HG03103 (cell line): ENCODE measurements around the gene MCC.

ENCODE experiments used
- ATAC-seq: cut with Tn5 transposase; IDR thresholded peaks from one replicate; pipeline ENCODE4 v1.9.1; 2021; ENCODE audit warnings: low read depth; ENCODE audit not compliant: unreplicated experiment

Gene MCC

DNA sequence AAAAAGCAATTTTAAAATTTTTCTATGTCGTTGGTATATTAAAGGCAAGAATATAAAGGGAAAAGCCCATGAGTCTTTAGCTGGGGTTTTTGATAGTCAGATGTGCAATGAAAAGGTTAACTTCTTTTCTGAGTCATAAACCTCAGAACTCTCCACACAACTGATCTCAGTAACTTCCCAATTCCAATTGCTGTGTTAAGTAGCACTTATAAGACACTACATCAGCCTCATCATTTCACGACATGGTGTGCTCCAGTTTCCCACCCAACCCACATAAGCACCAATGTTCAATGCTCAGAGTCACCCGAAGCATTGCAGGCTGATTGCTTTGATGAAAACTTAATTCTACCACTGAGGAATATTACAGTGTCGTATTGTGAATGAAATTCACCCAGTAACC lies 209.3 kb downstream of the MCC start:
- no peak for ATAC-seq

DNA sequence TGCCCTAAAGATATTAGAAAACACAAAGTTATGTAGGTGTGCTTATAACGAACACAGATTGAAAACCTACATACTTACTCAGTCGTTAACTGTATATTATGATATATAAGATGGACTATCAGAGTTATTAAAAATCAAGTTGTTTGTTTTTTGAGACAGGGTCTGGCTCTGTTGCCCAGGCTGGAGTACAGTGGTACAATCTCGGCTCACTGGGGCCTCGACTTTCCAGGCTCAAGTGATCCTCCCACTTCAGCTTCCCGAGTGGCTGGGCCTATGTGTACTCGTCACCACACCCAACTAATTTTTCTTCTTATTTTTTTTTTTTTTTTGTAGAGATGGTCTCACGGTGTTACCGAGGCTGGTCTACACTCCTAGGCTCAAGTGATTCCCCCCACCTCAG lies 211.8 kb downstream of the MCC start:
- no peak for ATAC-seq

DNA sequence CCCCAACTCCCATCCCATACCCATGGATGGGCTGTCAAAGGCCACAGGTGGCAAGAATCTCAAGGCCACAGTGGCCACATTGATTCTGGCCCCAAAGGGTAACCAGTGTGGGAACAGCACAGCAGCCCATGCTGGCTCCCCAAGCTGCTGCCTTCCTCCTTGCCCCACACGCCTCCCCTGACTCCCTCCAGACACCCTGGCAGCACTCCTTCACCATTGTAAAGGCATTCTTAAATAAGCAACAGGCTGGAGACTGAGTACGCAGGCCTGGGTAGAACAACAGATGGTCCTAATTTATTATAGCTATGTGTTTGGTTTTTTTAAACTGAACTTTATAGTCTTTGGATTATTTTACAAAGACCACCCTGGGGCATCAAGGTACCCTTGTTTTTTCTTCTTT lies 212.3 kb downstream of the MCC start:
- no peak for ATAC-seq

DNA sequence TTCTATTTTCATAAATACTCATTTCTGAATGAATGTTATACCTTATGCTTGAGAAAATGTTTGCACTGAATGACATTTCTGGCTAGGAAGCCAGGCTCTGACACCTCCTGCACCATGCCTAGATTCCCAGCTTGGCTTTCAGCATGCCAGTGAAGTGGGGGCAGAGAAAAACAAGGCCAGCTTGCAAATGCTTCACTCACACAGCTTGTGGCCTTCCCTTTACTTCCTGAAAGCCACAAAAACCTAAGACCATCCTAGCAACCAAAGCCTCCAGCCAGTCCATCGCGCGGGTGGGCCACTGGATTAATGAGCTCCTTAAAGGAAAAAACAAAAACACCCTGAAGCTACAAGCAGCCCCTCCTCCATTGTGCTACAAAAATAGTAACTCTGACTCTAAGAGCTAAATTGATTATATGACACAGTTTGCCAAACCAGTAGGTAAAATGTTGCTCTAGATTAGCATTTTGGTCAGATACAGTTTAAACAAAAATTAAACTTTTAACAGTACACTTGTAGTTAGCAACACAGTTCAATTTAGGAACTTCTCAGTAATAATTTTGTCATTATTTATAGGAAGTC lies 213.3 kb downstream of the MCC start:
- no peak for ATAC-seq

DNA sequence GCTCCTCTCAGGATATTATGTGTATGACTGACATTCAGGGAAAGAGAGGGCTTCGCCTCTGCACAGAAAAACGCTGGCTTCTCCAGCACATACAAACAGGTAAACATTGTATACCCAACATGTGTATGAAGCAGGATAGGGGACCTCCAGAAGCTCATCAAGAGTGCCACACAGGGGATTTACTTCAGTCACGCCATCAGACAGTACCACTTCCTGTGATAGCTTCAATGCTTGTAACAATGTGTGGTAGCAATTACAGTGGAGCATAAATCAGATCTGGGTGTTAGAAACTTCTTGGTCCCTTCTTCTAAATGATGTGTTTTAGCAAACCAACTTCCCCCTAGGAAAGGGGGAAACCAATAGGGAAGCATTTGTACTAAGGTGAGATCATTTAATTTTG lies 214.3 kb downstream of the MCC start:
- ATAC-seq = no peak

DNA sequence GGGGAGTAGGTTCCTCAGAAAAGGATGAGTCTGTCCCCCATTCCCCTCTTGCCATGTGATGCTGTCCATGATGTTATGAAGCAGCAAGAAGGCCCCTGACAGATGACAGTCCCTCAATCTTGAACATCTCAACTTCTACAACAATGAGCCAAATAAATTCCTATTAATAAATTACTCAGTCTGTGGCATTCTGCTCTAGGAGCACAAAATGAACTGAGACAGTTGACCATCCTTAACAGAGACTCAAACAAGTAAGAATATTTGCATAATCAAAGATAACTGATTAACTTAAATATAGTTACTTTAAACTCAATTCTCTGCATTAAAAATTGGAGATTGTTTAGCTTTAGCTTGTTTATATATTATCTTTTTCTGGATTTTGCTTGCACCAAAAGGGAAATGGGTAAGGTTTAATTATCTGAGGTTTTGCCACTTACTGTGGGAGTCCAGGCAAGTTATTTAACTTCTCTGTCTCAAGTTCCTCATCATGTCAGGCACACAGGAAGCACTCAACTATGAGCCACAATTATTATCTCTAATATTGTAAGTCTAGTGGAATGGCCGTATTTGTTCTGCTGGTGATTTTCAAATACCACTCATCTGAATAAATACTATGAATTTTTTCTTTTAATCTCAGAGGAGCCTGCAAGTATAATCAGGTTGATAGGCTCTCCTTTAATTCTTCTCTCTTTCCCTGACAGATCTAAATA lies 216.4 kb downstream of the MCC start:
- ATAC-seq = no peak

DNA sequence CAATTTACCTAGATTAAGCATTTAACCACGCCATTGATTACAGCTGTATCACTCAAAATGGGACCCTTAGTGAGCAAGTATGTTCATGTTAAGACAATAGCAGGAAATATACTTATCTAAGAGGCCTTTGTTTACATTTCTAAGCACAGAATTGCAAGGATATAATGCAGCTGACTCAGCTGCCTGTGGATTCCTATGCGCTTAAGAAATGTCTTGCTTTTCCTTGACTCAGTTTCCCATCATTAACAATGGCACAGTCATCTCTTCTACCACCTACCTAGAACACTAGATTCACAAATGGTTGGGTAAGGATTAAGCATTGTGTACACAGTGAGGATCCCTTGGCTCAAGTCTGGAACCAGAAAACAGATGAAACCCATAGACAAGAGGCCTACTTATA lies 217.2 kb downstream of the MCC start:
- ATAC-seq = no peak

DNA sequence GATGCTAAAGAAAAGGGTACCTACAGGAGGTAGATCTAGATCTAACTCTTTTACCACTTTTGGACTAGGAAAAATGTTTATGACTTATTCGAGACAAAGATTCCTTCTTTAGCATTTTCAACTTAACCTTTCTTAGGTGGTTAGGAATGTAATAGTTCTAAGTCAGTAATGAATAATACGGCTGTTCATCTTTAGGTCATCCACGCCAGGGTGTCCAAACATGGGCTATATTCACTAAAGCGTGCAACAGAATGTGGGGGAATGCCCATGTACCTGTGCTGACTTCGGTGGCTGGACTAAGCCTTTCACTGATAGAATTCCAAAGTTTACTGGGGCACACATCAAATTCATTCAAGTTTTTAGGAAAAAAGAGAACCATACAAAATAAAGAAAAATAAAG lies 218.2 kb downstream of the MCC start:
- ATAC-seq = no peak

DNA sequence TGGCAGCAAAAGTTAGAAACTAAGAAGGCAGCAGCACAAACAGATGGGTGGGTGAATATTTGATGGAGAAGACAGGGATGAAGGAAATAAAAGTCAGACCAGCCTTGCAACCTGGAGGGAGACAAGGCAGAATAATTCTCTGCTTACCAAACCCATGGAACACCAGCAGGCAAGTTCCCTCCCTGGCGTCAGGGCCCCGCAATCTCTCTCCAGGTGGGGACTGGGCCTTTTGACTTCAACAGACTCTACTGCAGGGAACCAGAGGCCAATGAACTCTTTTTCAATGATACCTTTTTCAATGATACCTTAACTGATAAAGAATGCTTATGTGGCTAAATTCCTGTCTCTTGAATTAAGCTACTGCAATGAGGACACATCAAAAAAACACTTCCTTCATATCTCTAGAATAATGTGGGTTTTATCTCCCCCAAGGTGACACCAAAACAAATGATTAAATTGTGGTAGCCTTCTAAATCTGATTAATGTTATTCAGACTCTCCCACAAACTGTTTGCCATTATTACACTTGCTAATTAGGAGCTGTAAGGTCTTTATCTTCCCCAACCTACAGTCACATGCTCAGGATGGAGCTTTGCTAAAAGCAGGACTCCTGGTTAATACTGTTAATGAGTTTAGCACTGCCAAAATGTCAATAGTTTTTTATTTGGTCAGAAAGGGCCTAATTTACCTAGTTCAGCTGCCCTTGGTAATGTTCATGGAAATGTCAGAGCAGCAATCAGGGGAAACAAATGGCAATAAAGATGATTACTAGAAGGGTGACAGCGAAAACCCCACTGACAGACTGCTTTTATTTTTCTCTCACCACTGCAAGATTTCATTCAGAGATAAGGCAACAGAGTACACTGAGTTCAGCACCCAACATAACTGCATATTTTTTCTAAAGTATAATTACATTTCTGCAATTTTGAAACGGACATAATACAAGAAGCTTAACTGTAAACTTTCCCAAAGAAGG lies 218.9 kb downstream of the MCC start:
- no peak for ATAC-seq

DNA sequence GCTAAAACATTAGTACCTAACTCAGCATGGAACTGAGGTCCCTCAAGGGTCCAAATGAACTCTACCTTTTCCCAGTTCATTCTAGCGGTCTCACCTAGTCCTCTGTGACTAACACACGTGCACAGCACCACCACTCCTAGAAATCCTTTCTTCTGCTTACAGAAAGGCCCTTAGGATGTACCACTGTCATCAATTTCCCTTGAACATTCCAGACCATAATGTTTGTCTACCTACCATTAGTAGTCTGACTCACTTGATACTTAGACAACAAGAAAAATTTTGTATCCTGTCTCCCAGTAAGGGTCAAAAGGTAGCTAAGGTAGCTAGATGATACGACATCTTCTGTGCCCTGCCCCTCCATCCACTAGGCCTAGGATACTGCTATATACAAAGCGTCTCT lies 220.0 kb downstream of the MCC start:
- no peak for ATAC-seq

DNA sequence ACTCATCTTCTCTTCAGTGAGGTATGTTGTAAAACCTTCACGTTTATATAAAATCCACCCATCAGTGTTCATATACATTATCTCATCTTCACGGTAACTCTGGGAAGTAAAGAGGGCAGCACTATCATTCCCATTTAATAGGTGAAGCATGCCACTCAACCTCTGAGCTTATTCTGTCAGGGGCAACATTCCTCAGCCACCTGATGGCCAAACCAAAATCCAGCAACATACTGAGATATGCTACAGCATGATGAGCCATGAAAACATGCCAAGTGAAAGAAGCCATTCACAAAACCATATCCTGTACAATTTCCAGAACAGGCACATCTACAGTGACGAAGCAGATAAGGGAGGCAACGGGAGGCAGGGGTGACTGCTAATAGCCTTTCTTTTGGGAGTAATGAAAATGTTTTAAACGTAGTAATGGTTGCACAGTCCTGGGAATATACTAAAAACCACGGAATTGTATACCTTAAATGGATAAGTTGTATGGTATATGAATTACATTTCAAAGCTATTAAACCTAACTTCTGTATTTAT lies 220.8 kb downstream of the MCC start:
- ATAC-seq = no peak

DNA sequence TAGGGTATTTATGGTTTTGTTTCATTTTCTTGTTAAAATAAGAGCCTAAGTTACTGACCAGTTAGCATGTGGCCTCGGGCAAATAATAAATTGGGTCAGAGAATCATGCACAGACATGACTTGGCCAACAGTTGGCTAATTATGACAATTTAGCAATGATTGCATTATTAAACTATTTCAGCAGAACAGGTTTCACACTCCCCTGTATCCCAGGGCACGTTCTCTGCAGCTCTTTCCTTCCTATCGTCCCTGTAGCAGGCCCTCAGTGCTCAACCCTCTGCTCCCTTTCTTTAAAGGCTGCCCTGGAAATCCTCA lies 221.4 kb downstream of the MCC start:
- ATAC-seq = no peak

DNA sequence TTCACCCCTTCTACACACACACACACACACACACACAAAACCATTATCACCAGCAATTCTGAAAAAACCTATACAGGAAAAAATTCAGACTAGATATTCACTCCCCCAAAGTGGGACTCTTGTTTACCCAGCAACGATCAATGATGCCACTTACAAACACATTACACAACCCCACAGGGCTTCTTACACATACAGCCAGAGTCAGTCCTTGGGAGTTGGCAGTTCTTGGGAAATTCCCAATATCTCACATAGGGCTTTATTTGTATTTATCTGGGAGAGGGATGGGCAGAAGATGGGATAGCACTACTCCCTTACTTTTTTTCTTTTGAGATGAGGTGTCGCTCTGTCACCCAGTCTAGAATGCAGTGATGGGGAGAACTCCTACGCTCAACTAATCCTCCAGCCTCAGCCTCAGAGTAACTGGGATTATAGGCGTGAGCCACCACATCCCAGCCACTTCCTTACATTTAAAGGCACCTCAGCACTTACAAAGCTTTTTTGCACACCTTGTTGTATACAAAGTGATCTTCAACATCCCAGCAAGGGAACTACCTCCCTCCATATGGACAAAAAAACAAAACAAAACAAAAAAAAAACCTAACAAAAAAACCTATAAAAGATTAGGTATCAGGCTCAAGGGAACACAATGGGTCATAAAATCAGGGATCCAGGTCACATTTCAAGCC lies 221.9 kb downstream of the MCC start:
- no peak for ATAC-seq

DNA sequence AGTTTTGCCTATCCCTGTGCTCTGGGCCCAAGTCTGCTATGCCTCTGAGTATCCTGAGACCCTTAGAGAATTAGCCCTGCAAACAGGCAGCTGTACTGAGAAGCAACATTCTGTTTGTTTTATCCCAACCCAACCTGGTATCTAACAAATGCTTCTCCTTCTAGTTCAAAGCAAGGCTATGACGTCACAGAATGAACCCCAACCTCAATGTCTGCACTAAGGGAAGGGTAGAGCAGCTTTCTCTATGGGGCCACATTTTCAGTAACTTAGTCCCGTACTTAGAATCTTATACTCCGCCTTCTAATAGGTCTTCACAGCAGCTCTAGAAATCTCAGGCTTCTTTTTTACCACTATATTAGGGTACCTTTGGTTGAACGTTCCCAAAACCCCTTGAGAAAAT lies 223.1 kb downstream of the MCC start:
- ATAC-seq = no peak

DNA sequence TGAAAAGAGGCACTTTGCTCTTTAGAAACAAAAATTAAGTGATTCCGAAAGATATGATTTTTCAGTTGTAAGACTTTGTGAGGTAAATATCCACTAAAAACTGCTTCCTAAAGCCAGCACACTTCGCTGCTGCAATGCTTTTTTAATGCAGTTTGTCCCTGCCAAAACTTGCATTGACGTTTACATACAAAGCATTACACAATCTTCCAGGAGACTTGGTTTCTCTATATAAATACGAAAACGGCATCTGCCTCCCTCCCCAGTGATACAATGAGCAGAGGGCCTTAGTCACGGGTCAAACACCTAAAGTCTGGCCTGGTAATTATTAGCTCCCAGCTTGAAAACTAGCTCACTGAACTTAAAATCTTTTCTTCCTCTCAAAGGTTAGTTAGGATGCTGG lies 224.2 kb downstream of the MCC start:
- ATAC-seq = no peak

DNA sequence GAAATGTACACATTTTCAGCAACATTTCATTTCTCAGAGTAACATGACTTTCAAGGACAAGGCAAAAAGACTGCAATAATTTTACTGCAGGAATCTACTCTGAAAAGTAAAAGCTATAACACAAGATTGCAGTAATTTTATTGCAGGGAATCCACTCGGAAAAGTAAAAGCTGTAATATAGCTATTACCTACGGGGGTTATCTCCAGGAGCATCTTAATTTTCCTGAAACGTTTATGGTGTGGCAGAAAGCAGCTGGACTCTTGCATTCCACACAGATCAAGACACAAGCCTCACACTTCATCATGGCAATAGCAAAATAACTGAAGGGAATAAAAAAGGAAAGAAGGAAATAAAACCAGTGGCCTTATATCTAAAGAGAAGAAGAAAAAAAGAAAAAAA lies 224.7 kb downstream of the MCC start:
- ATAC-seq = no peak

DNA sequence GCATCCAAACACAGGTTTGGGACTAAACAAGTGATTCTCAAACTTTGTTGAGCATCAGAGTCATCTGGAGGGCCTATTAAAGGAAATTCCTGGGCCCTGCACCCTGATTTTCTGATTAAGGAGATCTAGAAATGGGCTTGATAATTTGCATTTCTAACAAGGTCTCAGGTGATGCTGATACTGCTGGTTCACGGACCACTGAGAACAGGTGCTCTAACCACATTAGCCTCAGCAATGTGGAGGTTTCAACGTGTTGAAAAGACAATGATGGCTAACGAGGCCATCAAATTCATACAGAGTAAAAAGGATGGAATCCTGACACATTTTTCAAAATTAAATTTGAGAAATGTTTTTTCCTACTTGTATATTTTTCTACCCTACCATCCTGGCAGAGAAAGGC lies 225.6 kb downstream of the MCC start:
- ATAC-seq = no peak

DNA sequence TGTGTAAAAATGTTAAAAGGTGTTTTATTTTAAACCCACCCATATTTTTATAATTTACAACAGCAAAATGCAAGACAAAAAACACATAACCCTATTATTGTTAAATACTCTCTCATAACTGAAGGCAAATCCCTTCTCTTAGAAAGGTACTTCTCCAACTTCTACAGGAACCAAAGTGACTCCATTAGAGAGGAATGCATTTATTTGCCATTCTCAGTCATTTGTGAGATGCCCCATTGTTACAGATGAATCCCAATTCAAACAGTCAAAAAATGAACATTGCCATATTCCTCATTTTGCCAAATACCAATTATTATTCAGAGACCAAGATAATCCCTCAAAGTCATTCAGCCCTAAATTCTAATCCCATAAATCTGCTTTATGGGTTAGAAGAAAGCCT lies 229.2 kb downstream of the MCC start:
- no peak for ATAC-seq

DNA sequence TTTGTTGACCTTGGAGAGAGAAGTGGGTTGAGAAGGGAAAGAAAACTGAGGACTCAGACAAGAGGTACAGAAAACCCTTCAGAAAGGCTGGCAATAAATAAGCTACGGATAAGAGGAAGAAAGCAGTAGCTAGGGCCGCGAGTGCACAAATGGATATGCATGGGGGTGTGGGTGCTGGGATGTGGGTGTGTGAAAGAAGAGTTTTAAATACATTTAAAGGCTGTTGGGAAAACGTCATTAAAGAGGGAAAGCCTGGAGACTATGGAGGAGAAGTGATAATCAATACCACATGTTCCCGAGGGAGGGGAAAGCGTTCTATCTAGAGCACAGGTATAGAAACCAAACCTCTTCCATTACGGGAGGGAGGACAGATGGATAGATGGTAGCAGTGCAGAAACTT lies 230.7 kb downstream of the MCC start:
- ATAC-seq = no peak

DNA sequence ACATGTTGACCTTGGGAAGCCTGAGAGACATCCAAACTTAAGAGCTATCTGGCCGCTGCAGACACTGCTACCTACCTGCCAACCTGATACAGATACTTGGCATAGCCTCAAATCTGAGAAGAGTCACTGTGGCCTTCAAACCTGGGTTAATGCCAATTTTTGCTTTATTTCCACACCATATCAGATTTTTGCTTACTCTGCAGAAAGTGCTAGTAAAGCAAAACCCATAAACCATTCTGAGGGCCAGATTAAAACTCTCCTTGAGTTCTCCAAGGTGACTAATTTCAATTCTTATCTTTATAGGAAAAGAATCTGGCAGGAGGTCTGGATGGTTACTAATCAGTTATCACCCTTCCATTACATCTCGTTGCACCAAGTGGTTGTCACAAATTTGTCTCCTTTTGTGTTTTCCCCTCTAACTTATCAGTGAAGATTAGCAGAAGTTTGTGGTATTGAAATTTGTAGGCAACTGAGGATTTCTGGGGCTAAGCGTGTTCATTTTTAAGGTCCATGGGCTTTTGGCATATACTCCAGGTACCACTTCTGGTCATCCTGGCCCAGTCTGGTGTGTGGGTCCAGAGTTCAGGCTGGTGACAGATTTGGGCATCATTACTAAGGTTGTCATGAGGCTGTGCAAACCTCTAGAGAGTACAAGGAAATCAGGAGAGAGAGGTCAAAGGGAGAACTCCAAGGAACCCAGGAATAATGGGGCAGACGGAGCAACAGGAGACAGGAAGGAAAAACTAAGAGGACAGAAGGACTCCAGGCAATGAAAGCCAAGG lies 231.4 kb downstream of the MCC start:
- no peak for ATAC-seq
